Measurements from ENCODE around the gene NXPE3.
"Not testable (repeated sequence)": the region's sequence is repeated elsewhere in the genome, so short reads cannot be mapped to it uniquely, and the experiment has no call there.

NXPE3 gene

DNA sequence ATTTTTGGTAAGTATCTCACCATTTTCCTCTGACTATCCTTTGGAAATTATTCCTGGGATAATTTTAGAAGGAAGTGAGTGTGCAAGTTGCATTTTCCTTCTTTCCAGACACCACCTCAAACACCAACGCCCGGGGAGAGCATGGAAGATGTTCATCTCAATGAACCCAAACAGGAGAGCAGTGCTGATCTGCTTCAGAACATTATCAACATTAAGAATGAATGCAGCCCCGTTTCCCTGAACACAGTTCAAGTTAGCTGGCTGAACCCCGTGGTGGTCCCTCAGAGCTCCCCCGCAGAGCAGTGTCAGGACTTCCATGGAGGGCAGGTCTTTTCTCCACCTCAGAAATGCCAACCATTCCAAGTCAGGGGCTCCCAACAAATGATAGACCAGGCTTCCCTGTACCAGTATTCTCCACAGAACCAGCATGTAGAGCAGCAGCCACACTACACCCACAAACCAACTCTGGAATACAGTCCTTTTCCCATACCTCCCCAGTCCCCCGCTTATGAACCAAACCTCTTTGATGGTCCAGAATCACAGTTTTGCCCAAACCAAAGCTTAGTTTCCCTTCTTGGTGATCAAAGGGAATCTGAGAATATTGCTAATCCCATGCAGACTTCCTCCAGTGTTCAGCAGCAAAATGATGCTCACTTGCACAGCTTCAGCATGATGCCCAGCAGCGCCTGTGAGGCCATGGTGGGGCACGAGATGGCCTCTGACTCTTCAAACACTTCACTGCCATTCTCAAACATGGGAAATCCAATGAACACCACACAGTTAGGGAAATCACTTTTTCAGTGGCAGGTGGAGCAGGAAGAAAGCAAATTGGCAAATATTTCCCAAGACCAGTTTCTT lies 74.2 kb downstream of the NXPE3 start:
- FAIRE-seq = no peak

DNA sequence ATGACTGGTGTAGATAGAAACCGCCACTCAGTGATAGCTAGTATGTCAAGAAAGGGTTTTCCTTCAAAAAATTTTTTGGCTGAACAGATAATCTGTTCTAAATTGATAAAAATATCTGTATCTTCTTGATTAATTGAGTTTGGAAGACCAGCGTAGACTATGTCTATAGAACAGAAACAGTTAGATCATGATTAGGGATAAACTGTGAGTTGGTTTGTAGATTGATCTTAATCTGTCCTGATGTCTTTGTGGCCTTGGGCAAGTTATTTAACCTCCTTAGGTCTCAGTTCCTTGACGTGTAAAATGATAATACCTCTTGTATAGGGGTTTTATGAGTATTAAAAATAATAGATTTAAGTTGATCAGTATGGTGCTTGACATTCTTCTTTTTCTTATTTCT lies 75.0 kb downstream of the NXPE3 start:
- FAIRE-seq = no peak

DNA sequence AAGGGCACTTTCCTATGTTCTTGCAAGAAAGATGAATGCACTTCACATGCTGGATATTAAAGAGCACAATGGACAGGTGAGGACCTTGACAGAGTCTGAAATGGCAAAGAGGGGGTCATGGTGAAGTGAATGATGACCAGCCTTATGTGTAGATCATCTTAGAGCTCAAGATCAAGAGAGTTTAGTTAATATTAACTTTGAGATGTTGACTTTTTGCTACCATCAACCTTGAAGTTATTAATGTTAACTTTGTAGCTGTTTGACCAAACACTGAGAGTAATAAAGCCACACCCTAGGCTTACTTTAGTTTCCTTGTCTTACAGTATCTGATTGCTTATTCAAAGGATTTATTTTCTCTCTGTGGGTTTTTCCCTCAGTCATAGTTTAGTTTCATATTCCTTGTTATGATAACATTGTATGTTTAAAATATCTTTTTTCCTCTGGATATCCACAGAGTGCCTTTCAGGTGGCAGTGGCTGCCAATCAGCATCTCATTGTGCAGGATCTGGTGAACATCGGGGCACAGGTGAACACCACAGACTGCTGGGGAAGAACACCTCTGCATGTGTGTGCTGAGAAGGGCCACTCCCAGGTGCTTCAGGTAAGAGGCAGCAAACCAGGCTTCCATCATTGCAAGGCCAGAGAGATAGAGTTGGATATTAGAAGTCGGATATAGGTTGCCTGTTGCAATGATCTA lies 75.7 kb downstream of the NXPE3 start:
- no peak for FAIRE-seq

DNA sequence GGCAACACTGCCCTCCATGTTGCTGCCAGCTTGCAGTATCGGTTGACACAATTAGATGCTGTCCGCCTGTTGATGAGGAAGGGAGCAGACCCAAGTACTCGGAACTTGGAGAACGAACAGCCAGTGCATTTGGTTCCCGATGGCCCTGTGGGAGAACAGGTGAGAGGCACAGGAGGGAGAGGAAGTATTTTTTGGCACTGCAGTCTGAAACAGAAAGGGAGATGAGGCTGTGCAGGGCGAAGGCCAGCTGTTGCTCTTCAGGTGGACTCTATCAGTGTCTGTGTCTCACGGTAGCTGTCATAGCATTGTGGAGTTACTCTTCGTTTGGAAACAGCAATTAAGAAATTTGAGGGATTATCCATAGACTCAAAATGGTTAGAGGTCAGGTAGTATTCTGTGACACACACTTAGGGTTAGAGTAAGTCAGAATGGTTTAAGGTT lies 78.3 kb downstream of the NXPE3 start:
- FAIRE-seq = no peak

DNA sequence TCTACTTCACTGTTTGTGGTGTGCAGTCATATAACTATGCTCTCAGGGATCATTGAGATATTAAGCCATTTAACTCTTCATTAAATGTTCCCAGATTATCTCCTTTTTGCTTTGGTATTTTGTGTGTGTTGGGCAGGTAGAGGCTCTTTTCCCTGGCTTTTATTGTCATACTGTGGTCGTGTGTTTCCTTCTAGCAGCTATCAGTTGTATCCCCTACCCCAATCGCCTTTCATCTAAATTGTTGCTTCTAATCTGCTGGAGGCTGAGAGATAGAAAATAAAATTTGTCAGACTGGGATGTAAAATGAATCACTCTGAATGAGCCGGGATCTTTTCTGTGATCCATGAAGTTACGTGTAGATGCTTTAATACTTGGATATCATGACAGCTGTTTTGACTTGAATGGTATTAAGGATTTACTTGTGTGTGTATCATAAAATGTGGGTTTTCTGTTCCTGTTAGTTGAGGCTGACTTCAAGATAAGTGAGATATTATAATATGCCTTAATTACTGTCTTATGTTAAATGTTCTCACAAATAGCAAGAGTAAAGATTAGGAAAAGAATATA lies 79.5 kb downstream of the NXPE3 start:
- no peak for FAIRE-seq

DNA sequence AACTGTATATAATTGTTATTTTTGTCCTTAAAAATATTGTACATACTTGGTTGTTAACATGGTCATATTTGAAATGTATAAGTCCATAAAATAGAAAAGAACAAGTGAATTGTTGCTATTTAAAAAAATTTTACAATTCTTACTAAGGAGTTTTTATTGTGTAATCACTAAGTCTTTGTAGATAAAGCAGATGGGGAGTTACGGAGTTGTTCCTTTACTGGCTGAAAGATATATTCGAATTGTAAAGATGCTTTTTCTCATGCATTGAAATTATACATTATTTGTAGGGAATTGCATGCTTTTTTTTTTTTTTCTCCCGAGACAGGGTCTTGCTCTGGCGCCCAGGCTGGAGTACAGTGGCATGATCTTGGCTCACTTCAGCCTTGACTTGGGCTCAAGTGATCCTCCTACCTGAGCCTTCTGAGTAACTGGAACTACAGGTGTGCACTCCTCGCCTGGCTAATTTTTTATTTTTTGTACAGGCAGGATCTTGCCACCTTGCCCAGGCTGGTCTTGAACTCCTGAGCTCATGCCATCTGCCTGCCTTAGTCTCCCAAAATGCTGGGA lies 81.0 kb downstream of the NXPE3 start:
- peak; percentile 42 for FAIRE-seq

DNA sequence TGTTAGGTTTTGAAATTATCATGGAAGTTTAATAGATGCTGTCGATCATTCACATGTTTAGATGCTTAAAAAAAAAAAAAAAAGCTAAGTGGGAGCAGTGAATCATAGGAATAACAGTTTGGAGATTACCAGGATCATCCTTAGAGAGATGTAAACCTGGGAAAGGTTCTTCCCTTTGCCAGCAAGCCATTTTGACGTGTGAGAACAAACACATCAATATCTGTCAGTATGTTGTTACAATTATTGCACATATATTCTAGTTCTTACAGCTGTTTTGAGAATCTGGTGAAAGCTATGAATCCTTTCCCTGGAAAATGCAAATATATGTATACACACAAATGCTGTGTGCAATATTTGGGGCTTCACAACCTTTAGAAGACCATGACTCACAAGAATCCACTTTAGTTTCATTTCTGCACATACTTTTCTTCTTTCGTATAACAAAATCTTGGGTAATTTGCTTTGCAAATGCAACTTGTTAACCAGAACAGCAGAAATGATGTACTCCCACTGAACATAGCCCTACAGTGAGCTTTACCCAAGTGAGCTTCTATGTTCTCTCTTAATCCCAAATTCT lies 82.3 kb downstream of the NXPE3 start:
- FAIRE-seq = no peak

DNA sequence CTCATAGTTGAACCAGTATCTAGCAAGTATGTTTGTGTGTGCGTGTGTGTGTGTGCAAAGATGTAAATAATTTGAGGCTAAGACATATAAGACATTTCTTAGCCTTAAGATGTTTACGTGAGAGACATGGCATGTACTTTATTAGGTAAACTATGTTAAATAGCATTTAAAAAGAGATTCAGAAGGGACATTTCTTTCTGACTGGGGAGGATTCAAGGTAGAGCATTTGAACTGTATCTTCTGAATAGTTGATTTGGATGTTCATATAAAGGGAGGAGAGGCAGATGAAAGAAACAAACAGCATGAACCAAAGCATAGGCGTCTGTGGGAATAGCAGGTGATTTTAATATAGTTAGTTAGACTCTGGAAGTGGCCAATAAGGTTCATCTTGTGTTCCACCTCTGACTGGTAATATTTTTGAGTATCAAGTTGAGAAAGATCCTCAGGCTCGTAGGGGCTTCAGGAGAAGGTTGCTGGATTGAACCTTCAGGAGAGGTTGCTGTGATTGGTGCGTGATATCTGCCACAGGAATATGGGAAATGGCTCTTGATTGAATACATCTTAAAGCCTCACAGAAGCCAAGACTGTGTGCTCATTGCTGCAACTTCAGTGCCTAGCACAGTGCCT lies 82.9 kb downstream of the NXPE3 start:
- FAIRE-seq = no peak

DNA sequence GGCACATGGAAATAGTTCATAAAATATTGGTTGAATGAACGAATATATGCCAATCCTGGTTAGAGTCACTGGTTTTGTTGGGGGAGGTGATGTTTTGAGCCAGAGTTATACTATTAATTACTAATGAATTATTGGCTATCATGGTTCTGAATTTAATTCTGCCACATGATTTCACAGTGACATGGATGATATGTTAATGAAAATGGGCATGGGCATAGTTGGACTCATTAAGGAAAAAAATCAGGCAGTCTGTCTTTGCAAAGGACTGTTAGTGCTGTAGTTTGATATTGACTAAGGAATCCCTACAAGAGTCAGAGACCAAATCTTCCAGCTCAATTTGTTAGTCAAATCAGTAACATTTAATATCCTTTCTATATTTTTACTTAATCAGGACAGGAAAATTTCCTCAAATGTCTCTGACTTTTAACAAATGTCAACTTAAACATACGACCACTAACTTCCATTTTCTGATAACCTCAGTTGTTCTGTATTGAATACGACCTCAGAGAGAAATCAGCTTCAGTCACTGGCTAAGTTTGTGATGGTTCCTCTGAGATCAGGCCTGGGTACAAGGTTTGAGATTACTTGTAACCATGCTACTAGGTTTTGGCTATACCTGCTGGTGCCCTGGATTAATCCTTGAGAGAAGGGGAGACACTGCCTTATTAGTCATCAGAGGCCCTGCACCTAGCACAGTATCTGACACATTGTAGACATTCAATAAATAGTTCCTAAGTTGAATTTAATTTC lies 83.6 kb downstream of the NXPE3 start:
- FAIRE-seq = no peak

DNA sequence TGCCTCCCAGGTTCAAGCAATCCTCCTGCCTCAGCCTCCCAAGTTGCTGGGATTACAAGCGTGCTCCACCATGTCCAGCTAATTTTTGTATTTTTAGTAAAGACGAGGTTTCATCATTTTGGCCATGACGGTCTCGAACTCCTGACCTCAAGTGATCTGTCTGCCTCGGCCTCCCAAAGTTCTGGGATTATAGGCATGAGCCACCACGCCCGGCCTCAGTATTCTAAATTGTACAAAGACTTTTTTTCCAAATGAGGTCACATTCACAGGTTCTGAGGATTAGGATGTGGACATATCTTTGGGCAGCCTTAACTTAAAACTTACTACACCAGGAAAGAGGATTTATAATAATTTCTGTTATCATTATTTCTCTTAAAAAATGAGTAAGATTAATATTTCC lies 85.9 kb downstream of the NXPE3 start:
- FAIRE-seq = not testable (repeated sequence)

DNA sequence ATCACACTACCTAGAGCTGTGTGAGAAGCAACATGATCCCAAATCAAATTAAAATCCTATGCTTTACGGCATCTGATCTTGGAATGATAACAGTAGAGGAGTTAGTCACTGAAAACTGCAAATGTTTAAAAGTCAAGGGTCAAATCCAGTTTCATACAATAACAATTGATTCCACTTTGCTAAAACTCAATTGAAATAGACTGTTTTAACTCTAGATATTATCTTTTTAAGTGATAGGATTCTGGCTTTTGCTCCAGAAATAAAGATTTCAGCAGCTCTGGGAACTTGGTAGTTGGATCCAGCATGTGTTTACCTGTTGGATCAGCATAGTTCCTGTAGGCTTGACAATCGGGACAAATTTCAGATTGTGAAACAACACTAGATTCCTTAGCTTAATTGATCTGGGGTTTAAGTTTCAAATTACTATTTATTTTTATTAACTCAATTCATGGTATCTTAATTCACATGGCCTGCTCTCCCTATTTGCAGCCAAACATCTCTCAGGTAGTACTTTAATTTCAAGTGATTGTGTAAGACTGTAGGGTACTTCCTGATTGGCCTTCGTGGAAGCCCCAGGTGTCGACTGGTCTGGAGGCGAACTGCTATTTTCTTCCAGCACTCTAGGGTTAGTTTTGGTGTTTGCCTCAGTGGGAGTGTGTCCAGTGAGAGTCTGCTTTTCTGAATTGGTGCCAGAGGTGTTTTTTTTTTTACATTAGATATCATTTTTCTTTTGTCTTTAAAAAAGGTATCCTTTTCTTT lies 86.9 kb downstream of the NXPE3 start:
- no peak for FAIRE-seq

DNA sequence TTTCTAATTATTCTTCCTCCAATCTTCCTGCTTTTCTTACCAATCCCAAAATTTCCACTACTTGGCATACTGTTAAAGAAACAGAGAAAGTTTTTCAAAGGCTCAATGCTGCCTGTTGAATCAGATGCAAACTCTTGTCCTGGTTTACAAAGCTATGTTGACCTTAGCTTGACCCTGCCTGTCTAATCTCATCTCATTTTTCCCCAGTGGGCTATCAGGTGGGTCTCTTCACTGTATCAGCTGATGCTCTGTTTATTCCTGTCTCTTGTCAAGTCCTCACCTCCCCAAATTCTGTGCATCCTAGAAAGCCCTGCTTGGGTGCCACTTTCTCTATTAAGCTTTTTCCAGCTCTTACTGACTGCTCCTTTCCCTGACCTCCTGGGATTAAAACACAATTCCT lies 88.5 kb downstream of the NXPE3 start:
- FAIRE-seq = no peak

DNA sequence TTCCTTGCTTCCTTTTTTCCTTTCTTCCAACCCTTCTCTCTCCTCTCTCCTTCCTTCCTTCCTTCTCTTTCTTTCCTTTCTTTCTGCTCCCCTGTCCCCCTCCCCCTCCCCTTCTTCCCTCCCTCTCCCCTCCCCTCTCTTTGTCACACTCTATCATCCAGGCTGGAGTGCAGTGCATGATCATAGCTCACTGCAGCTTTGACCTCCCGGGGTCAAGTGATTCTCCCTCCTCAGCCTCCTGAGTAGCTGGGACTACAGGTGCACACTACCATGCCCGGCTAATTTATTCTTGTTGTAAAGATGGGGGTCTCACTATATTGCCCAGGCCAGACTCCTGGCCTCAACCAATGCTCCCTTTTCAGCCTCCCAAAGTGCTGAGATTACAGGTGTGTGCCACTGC lies 89.0 kb downstream of the NXPE3 start:
- no peak for FAIRE-seq

DNA sequence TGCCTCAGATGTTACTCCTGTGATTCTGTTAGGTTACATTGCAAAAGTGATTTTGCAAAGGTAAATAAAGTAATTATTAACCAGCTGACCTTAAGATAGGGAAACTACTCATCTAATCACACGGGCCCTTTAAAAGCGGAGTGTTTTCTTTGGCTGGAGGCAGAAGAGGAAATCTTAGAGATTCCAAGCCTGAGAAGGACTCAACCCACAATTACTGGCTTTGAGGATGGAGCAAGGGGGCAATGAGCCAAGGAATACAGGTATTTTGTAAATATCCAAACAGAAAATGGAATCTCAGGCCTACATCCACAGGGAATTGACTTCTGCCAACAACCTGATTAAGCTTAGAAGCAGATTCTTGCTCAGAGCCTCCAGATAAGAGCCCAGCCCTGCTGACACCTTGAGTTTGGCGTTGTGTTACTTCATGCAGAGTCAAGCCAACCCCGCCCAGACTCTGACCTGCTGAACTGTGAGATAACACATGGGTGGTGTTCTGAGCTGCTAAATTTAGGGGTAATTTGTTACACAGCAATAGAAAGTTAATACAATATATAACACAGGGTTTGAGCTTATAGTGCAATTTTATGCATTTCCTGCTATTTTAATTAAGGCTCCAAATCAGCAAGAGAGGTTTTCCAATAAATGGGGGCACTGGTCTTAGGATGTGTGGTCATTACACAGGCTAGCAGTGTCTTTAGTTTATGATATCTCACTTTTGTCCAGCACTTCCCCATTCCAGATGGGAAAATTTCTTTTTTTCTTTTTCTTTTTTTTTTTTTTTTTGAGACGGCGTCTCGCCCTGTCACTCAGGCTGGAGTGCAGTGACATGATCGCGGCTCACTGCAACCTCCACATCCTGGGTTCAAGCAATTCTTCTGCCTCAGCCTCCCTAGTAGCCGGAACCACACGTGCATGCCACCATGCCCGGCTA lies 89.8 kb downstream of the NXPE3 start:
- FAIRE-seq = no peak

DNA sequence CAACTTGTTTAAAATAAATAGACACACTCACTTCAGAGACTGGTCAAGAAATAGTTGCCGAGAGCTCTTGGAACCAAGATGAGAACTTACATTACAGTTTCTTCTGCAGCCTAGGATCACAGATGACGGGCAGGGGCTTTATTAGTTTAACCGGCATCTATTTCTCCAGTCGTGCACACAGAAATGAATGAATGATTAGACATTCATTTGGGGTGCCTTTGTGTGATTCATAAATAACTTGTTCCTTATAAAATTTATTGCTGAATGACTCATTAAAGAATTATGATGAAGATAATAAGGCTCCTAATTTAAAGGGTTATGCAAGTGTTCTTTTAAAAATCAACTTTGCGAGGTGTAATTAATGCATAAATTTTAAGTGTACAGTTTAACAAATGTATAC lies 91.1 kb downstream of the NXPE3 start:
- FAIRE-seq = no peak

DNA sequence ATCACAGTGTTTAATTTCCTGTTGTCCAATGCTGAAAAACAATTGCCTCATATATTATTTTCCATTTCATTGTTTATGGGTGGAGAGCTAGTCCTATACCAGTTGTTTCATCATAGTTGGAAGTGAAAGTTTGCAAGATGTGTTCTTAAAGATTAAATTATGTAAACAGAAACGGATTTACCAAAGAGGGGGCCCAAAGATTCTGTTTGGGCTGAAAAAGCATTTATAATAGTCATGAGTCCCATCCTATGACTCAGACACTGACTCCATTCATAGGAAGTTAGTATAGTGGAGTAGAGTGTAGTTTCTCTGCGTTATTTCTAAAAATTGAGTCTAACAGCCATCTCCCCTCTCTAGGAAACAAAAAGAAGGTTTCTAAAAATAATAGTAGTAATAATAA lies 94.6 kb downstream of the NXPE3 start:
- no peak for FAIRE-seq

DNA sequence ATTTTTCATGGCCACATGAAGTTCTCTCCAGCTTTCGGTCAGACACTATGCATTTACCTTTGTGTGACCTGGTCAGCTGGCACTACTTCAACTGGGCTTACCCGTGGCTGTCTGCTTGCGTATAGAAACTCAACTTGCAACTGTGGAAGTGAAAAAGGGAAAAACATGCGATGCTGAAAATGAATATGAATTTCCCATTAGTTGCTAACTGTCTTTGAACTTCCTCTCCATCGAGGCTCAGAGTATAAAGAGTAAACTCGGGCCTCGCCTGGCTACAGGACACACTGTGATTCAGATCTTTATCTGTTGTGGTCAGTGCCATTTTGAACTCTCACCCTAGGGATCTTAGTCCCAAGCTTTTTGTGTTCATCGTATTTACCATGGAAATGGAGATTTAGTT lies 97.1 kb downstream of the NXPE3 start:
- no peak for FAIRE-seq

Data from G401.6 (cell line).